Fibroblast of lung (primary cell): ENCODE results near the gene DPYSL3. TPM values are rescaled to one million over a fixed set of nuclear protein-coding genes. Genes with fewer than 3 reads are reported as not detected.
A peak's percentile ranks its signal among the peaks of the same experiment; 100 is the strongest.

ENCODE experiments used
- DNase-seq, 2 donors: peaks; one replicate each; pipeline versions ENCODE4 v3.0.0 to v3.0.0-alpha.2; 2010; ENCODE audit warnings: low read depth in 2 of 2
- H2AFZ ChIP-seq: 2 replicates; pipeline ENCODE4 v1.5.1; 2012; ENCODE audit warnings: low read length, control low read depth, inconsistent platforms
- H3K27ac ChIP-seq: 2 replicates; pipeline ENCODE4 v1.5.1; 2011; ENCODE audit warnings: low read length, control low read depth; ENCODE audit not compliant: insufficient read depth
- H3K27me3 ChIP-seq: 2 replicates; pipeline ENCODE4 v1.5.1; 2011; ENCODE audit warnings: mild to moderate bottlenecking, low read length; ENCODE audit not compliant: control insufficient read depth, insufficient read depth
- H3K36me3 ChIP-seq: 2 replicates; pipeline ENCODE4 v1.5.1; 2011; ENCODE audit warnings: low read length; ENCODE audit not compliant: control insufficient read depth, insufficient read depth
- H3K4me1 ChIP-seq: 2 replicates; pipeline ENCODE4 v1.5.1; 2011; ENCODE audit warnings: low read length; ENCODE audit not compliant: control insufficient read depth, insufficient read depth; ENCODE audit errors: extremely low read depth
- H3K4me2 ChIP-seq: 2 replicates; pipeline ENCODE4 v1.5.1; 2011; ENCODE audit warnings: low read length, control low read depth; ENCODE audit not compliant: insufficient read depth; ENCODE audit errors: extremely low read depth
- H3K4me3 ChIP-seq, 4 experiments: fragments of 200-600 bp in 1 of 4; sonication (generic) in 1 of 4; replicated peaks in 1 of 4; 2 replicates each; pipeline ENCODE4 v1.5.1; 2011 to 2016; ENCODE audit warnings: low read length in 4 of 4, low read depth in 3 of 4, mild to moderate bottlenecking in 3 of 4, control low read depth in 2 of 4, inconsistent platforms in 1 of 4, mixed read lengths in 1 of 4; ENCODE audit not compliant: insufficient read depth in 1 of 4; ENCODE audit errors: control extremely low read depth in 1 of 4
- H3K79me2 ChIP-seq: 2 replicates; pipeline ENCODE4 v1.5.1; 2012; ENCODE audit warnings: mild to moderate bottlenecking, low read length, inconsistent platforms; ENCODE audit not compliant: control insufficient read depth, insufficient read depth
- H3K9ac ChIP-seq: 2 replicates; pipeline ENCODE4 v1.5.1; 2011; ENCODE audit warnings: mild to moderate bottlenecking, low read length, control low read depth; ENCODE audit not compliant: insufficient read depth
- H3K9me3 ChIP-seq: 2 replicates; pipeline ENCODE4 v1.5.1; 2012; ENCODE audit warnings: low read depth, low read length; ENCODE audit not compliant: control insufficient read depth, insufficient read depth
- H4K20me1 ChIP-seq: 2 replicates; pipeline ENCODE4 v1.5.1; 2011; ENCODE audit warnings: low read length; ENCODE audit not compliant: control insufficient read depth, insufficient read depth; ENCODE audit errors: extremely low read depth
- CTCF ChIP-seq, 2 donors: IDR thresholded peaks in 1 of 2; conservative IDR thresholded peaks in 1 of 2; 1 replicate in 1 of 2; 2 replicates in 1 of 2; pipeline ENCODE4 v1.5.1; 2011 to 2012; ENCODE audit warnings: low read length in 2 of 2, control low read depth in 1 of 2, inconsistent platforms in 1 of 2, low read depth in 1 of 2, mild to moderate bottlenecking in 1 of 2
- EZH2 ChIP-seq: IDR thresholded peaks from 2 replicates; pipeline ENCODE4 v1.5.1; 2012; ENCODE audit warnings: low read length, control low read depth, mild to moderate bottlenecking; ENCODE audit errors: missing control alignments
- polyA plus RNA-seq, 2 donors: library from polyadenylated mRNA; depleted of rRNA in 1 of 2; stranded (reverse) in 1 of 2; unstranded in 1 of 2; fragments of >200 nt; gene quantifications; 2 replicates each; pipeline ENCODE4 v1.2.1, GENCODE V29; 2011 to 2012; ENCODE audit warnings: missing spikeins in 1 of 2
- total RNA-seq: library from RNA; depleted of rRNA; stranded (reverse); fragments of >200 nt; gene quantifications from 2 replicates; pipeline ENCODE4 v1.2.1, GENCODE V29; 2014

The DPYSL3 gene
- total and polyA plus RNA-seq, 2 donors (not counting 1 experiment from before 2014, with no cell fraction given) = 52.4 to 206 TPM

DNA sequence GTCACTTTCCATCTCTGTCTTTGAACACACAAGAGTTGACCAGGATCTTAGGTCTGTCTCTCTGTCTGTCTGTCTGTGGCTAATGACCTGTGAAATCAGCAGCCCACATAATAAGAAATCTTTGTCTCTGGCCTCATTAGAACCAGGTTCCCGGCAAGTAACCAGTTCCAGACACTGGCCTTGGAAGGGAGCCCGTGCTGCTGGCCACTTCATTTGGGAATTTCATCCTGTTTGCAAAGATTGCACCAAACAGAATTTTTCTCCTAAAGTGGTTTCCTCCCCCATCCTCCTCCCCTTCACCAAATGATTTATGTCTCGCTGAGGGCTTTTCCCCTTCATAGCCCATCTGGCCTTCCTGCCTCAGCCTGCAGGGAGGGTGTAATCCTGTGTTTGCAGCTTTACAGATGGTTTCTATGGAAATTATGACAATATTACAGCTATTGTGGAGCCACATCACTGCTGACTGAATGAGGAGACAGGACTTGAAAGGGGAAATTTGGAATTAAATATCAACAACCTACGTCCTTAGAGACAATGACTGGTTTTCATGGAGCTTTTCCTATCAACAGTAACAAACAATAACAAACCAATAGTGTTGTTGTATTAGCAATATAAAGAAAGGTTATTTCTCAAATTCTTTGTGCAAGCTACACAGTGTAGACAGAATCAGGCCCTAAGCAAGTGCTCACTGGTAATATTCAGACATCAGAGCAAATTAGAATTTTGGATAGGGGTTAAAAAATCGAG is 25.7 kb downstream of the DPYSL3 start:
- Histone ChIP-seq H2AFZ (no peak overlapping the region), H3K4me3 (peak overlapping the region in 1 of 4 experiments; percentile 38), H3K36me3 (no peaks in the 10 kb centered on the region), H4K20me1 (no peaks in the 10 kb centered on the region), H3K4me1 (peaks cover 17% of the 10 kb centered on the region), H3K27me3 (no peaks in the 10 kb centered on the region), H3K9ac (peak overlapping the region; percentile 65), H3K79me2 (peaks cover 21% of the 10 kb centered on the region), H3K4me2 (peak overlapping the region; percentile 18), H3K9me3 (no peaks in the 10 kb centered on the region), H3K27ac (peak overlapping the region; percentile 91)
- TF ChIP-seq EZH2 = no peak
- no peak for TF ChIP-seq CTCF (conservative IDR thresholded peaks at IDR 0.05 in 1 of 2, IDR thresholded peaks at IDR 0.05 in 1 of 2; ENCODE audit: low read depth in 1 of 2, low read length in 2 of 2)
- peak; percentile 97 to 99 for DNase-seq

- no peaks in the 10 kb centered on the region for H3K9me3 ChIP-seq
- no peak overlapping the region for H3K9ac ChIP-seq
- peak overlapping the region; percentile 91 for H3K27ac ChIP-seq
- H3K4me3 ChIP-seq = no peak overlapping the region
- H3K79me2 ChIP-seq = peaks cover 25% of the 10 kb centered on the region
- H2AFZ ChIP-seq = no peak overlapping the region
- H3K36me3 ChIP-seq = no peaks in the 10 kb centered on the region
- H4K20me1 ChIP-seq = no peaks in the 10 kb centered on the region
- DNase-seq = peak in 1 of 2 donors; percentile 70
- TF ChIP-seq CTCF (conservative IDR thresholded peaks at IDR 0.05 in 1 of 2, IDR thresholded peaks at IDR 0.05 in 1 of 2; ENCODE audit: low read depth in 1 of 2, low read length in 2 of 2) = no peak
- no peak for TF ChIP-seq EZH2
- no peaks in the 10 kb centered on the region for H3K27me3 ChIP-seq
- H3K4me1 ChIP-seq = peaks cover 17% of the 10 kb centered on the region
- H3K4me2 ChIP-seq = no peak overlapping the region
These were observed 26.6 kb downstream of the DPYSL3 start for GRCh38 chr5:147483188-147483790.

DNA sequence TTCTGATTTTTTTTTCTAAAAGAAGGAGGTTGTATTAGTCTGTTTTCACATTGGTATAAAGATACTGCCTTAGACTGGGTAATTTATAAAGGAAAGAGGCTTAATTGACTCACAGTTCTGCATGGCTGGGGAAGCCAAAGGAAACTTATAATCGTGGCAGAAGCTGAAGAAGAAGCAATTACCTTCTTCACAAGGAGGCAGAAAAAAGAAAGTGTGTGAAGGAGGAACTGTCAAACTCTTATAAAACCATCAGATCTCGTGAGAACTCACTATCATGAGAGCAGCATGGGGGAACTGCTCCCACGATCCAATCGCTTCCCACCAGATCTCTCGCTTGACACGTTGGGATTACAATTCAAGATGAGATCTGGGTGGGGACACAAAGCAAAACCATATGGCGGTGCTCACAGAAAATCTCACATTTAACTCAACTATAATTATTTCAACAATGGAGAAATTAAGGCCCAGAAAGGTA is 27.1 kb downstream of the DPYSL3 start:
- H3K4me3 ChIP-seq = no peak overlapping the region
- no peak overlapping the region for H2AFZ ChIP-seq
- H3K79me2 ChIP-seq = peaks cover 26% of the 10 kb centered on the region
- H3K9ac ChIP-seq = no peak overlapping the region
- H3K27ac ChIP-seq = peak overlapping the region; percentile 91
- H3K4me1 ChIP-seq = peaks cover 17% of the 10 kb centered on the region
- no peak overlapping the region for H3K4me2 ChIP-seq
- no peaks in the 10 kb centered on the region for H3K9me3 ChIP-seq
- no peaks in the 10 kb centered on the region for H4K20me1 ChIP-seq
- TF ChIP-seq CTCF (conservative IDR thresholded peaks at IDR 0.05 in 1 of 2, IDR thresholded peaks at IDR 0.05 in 1 of 2; ENCODE audit: low read depth in 1 of 2, low read length in 2 of 2) (no peak), EZH2 (no peak)
- no peaks in the 10 kb centered on the region for H3K36me3 ChIP-seq
- peak in 1 of 2 donors; percentile 12 for DNase-seq
- H3K27me3 ChIP-seq = no peaks in the 10 kb centered on the region
